Retinal pigment epithelial cell (primary cell): Measurements from ENCODE around the gene OSBPL5.

ENCODE experiments used
- DNase-seq: peaks from one replicate; pipeline ENCODE4 v3.0.0-alpha.2; 2010; ENCODE audit warnings: low read depth
- H3K4me3 ChIP-seq: 2 replicates; pipeline ENCODE4 v1.5.1; 2011; ENCODE audit warnings: mild to moderate bottlenecking, low read length, control low read depth, moderate library complexity
- TF ChIP-seq, protein P1 (sequence below): conservative IDR thresholded peaks from 2 replicates; pipeline ENCODE4 v1.5.1; 2011; ENCODE audit warnings: low read depth, low read length, control low read depth, inconsistent platforms

Gene OSBPL5

DNA sequence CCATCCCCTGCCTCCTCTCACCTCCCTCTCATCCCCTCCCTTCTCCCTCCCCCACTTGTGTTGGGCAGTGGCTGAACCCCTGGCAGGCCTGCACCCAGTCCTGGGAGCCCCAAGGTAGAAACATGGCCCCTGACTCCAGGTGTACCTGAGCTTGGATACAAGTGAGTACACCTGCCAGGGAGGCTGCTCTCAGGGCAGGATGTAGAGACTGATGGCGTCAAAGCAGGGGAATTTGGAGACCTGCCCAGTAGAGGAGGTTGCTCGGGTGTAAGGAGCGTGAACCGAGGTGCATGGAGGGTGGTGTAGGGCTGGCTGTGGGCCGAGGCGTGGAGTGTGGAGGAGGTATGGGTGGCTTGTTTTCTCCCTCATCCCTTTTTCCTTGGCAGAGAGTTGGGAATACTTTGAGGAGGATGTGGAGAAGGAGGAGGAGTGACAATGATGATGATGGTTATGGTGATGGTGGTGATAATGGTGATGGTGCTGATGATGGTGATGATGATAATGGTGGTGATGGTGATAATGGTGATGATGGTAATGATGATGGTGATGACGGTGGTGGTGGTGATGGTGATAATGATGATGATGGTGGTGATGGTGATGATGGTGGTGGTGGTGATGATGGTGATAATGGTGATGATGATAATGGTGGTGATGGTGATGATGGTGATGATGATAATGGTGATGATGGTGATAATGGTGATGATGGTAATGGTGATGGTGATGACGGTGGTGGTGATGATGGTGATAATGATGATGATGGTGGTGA is 41.2 kb upstream of the OSBPL5 start:
- TF ChIP-seq, protein P1, sequence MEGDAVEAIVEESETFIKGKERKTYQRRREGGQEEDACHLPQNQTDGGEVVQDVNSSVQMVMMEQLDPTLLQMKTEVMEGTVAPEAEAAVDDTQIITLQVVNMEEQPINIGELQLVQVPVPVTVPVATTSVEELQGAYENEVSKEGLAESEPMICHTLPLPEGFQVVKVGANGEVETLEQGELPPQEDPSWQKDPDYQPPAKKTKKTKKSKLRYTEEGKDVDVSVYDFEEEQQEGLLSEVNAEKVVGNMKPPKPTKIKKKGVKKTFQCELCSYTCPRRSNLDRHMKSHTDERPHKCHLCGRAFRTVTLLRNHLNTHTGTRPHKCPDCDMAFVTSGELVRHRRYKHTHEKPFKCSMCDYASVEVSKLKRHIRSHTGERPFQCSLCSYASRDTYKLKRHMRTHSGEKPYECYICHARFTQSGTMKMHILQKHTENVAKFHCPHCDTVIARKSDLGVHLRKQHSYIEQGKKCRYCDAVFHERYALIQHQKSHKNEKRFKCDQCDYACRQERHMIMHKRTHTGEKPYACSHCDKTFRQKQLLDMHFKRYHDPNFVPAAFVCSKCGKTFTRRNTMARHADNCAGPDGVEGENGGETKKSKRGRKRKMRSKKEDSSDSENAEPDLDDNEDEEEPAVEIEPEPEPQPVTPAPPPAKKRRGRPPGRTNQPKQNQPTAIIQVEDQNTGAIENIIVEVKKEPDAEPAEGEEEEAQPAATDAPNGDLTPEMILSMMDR: no peak
- no peak for DNase-seq

DNA sequence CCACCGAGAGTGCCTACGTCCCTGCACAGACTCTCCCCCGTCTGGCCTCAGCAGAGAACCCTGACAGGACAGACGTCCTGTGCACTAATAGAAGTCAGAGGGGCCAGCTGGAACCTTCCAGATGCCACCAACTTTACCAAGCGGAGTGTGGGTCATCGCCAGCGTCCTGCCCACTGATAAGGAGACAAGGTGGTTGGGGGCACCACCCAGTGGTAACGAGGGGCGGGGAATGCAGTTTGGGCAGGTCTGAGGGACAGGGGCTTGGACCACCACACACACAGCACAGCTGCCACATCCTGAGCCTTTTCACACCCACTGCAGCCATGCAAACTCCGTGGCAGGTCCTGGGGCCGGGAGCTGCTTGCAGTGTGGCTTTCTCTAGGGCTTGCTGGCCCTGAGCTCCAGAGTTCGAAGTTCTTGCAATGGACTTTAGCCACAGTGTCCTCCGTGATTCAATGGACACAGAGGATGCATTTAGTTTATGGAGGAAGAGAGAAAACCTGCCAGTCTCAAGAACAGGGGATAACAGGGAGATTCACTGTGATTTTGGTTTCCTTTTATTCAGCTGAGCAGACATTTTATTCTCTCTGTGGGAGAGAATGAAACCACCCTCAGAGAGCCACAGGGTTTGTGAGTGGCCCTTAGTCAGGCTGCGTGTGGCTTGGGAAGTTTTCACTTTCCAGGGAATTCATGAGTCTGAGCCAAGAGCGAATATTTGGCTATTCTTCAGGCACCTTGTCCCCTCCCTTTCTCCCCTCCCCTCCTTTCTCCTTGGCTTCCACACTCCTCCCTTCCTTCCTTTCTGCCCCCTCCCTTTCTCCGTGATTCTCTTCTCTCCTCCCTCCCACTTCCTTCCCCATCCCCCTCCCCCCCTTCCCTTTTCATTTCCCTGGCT is 40.4 kb upstream of the OSBPL5 start:
- no peak overlapping the region for H3K4me3 ChIP-seq
- DNase-seq: no peak
- TF ChIP-seq, protein P1: no peak

More for the DNA sequence above, 41.2 kb upstream of the OSBPL5 start:
- H3K4me3 ChIP-seq: no peak overlapping the region

DNA sequence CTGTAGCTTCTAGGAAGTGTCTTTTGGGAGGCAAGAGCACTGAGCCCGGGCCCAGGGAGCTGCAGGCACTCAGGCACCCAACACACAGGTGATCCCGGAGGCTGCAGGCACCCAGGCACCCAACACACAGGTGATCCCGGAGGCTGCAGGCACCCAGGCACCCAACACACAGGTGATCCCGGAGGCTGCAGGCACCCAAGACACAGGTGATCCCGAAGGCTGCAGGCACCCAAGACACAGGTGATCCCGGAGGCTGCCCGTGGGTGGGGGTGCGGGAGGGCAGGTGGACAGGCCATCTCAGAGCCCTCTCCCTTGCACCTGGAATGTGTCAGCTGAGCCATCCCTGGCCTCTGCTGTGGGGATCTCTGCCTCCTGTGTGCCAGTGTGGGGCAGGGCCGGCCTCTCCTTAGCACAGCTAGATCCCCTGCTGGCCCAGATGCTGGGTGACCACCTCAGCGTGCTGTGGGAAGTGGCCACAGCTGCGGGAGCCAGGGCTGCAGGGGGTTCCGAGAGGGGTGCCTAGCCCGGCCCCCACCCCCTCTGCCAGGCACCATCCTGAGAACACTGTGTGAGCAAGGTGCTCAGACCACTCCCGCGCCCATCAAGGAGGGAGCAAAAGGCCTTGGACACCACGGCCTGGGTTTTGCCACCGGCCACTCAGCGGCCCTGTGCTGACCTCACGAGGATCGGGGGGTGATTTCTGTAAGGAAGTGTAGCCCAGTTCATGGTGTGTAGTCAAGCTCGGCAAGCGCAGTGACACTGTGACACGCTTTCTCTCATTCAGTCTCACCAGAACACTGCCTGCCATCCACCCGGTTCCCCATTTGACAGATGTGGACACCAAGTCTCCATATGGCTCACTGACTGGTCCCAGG is 39.3 kb upstream of the OSBPL5 start:
- H3K4me3 ChIP-seq: no peak overlapping the region
- TF ChIP-seq, protein P1: no peak
- DNase-seq: no peak

DNA sequence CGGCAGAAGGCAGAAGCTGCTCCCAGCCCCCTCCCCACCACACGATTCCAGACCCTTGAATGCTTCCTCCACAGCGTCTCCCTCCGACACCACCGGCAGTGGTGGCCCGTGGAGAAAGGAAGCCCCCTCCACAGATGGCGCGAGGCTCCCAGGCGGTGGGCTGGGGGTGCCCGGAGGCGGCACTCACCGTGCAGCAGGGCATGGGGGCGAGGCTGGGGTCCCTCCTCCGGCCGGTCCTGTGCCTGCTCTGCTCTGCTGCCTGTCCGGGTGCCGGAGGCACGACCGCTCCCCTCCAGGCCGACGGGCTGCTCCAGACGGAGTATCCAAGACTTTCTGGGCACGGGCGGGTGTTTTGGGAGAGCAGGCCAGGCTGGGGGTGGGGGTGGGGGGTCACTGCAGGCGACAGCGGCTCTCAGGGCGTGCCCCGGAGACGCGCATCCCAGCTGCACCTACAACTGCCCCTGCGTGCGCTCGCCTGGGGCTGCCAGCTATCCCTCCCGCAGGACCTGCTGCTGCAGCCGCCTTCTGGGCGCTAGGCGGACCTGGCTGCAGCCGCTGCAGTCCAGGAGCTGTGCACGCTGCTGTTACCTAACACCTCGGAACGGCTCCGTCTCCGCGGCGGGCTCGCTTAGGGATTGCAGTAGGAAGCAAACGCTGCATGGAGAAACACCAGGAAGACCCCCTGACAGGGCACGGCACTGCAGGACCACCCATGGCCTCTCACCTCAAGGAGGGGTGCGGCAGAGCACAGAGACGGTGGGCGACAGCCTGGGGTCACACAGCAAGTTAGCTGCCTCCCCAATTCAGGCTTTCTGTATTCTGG is 38.3 kb upstream of the OSBPL5 start:
- no peak for DNase-seq
- no peak overlapping the region for H3K4me3 ChIP-seq
- TF ChIP-seq, protein P1: peak; percentile 8

DNA sequence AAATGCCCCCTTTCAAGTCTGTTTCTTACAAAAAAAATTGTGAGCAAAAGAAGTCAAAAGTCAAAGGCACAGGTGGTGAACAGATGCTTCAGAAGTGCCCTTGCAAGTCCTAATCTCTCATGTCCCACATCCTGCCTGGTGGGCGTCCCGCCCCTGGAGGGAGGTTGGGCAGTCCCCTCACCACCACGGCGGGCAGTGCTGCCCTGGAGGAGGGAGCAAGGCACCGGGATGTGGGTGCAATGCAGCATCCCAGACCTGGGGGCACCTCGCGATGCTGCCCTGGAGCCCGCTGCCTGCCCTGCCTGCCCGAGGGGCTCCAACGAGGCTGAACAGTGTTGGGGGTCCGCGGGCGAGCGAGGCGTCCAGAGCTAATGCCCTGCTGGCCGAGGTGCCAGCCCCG is 37.6 kb upstream of the OSBPL5 start:
- no peak for DNase-seq
- TF ChIP-seq, protein P1: no peak
- H3K4me3 ChIP-seq: no peak overlapping the region

DNA sequence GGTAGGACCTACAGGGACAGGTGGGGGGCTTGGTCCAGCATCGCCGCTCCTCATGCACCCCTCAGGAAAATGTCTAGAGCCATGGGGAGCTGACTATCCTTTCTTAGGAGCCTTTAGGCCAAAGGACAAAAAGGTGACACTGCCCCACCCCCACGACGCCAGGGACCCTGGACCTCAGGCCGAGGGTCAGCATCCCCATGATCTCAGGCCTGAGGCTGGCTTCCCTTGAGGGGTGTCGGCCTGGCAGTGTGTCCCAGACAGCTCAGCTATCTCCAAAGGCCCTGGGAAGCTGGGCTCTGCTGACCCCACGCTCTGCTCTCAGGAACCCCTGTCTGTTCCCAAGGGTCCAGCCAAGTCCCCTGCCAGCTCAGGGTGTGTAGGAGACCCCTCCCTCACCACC is 37.2 kb upstream of the OSBPL5 start:
- no peak overlapping the region for H3K4me3 ChIP-seq
- DNase-seq: no peak
- TF ChIP-seq, protein P1: no peak
